MM.1S (cell line): Measurements from ENCODE around the gene SRSF11.

Experiments used
- CTCF ChIP-seq: fragments of 300-600 bp; sonication (generic); IDR thresholded peaks from 2 replicates; pipeline ENCODE4 v1.5.1; 2016; ENCODE audit warnings: antibody characterized with exemption, low read length, mixed read lengths
- EZH2 ChIP-seq: fragments of 300-600 bp; sonication (generic); optimal IDR thresholded peaks from 2 replicates; pipeline ENCODE3; 2017; ENCODE audit warnings: low read depth, mild to moderate bottlenecking, antibody characterized with exemption, low read length, mixed read lengths
- EZH2phosphoT487 ChIP-seq: fragments of 300-600 bp; sonication (generic); IDR thresholded peaks from 2 replicates; pipeline ENCODE4 v1.6.1; 2018; ENCODE audit warnings: antibody characterized with exemption, low read length

- TF ChIP-seq CTCF (no peak), EZH2 (no peak), EZH2phosphoT487 (no peak)
Measured at GRCh38 chr1:70256664-70257063, 35.5 kb downstream of the SRSF11 start.
